ENCODE measurements around the gene PHYHD1. TPM values are rescaled to one million over a fixed set of nuclear protein-coding genes. Genes with fewer than 3 reads are reported as not detected.

The PHYHD1 gene
- total RNA-seq, 1 experiment from 2014 or later = 0.32 TPM

DNA sequence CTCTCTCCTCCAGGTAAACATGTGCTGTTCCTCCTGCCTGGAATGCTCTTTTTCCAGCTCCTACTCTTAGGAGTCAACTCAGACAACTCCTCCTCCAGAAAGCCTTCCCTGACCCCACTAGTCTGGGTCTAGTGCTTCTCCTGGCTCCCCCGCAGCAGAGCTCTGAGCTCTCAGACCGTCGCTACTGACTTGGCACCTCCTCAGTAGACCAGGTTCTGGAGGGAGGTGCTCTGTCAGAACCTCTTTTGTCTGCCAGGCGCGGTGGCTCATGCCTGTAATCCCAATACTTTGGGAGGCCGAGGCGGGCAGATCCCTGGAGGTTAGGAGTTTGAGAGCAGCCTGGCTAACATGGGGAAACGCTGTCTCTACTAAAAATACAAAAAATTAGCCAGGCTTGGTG is 35.4 kb upstream of the PHYHD1 start (continued):
- TF ChIP-seq, protein P1, sequence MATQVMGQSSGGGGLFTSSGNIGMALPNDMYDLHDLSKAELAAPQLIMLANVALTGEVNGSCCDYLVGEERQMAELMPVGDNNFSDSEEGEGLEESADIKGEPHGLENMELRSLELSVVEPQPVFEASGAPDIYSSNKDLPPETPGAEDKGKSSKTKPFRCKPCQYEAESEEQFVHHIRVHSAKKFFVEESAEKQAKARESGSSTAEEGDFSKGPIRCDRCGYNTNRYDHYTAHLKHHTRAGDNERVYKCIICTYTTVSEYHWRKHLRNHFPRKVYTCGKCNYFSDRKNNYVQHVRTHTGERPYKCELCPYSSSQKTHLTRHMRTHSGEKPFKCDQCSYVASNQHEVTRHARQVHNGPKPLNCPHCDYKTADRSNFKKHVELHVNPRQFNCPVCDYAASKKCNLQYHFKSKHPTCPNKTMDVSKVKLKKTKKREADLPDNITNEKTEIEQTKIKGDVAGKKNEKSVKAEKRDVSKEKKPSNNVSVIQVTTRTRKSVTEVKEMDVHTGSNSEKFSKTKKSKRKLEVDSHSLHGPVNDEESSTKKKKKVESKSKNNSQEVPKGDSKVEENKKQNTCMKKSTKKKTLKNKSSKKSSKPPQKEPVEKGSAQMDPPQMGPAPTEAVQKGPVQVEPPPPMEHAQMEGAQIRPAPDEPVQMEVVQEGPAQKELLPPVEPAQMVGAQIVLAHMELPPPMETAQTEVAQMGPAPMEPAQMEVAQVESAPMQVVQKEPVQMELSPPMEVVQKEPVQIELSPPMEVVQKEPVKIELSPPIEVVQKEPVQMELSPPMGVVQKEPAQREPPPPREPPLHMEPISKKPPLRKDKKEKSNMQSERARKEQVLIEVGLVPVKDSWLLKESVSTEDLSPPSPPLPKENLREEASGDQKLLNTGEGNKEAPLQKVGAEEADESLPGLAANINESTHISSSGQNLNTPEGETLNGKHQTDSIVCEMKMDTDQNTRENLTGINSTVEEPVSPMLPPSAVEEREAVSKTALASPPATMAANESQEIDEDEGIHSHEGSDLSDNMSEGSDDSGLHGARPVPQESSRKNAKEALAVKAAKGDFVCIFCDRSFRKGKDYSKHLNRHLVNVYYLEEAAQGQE (IDR thresholded peaks at IDR 0.05; ENCODE audit: low read depth) = no peak
- no peak for TF ChIP-seq CEBPB (IDR thresholded peaks at IDR 0.05; ENCODE audit: low read depth)
- TF ChIP-seq POLR2A (IDR thresholded peaks at IDR 0.05; ENCODE audit: borderline replicate concordance, extremely low read depth, insufficient read depth, insufficient read length) = no peak
- no peak for TF ChIP-seq EZH2 (IDR thresholded peaks at IDR 0.05)
- no peak for TF ChIP-seq CBX3 (IDR thresholded peaks at IDR 0.05; ENCODE audit: low read depth)
- no peak for TF ChIP-seq ATF3 (IDR thresholded peaks at IDR 0.05)

DNA sequence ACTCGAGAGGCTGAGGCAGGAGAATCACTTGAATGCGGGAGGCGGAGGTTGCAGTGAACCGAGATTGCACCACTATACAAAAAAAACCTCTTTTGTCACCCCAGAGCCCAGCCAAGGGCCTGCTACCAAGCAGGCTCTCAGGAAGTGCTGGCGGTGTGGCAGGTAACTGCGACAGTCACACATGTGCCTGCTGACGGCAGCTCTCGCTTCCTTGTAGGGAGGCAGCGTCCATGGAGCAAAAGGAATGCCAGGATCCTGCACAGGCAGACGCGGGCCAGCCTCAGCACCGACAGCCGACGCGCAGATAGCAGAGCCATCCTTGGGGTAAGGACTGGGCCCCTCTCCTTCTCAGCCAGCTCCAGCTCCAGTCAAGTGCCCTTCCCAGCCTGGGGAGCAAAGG is 35.0 kb upstream of the PHYHD1 start:
- no peak overlapping the region for H2AFZ ChIP-seq (ENCODE audit: low read depth, low read length, poor library complexity, severe bottlenecking)
- CTCF ChIA-PET = no interaction called here
- RAD21 ChIA-PET (ENCODE audit: low non-redundant PET in 1 of 2, low total read pairs in 2 of 2, uncharacterized antibody in 2 of 2, unreplicated experiment in 2 of 2) = no interaction called here
- H3K4me2 ChIP-seq (ENCODE audit: low read length) = no peak overlapping the region
- ATAC-seq (no peak), DNase-seq (ENCODE audit: low read depth, low spot score) (no peak)
- BruUV-seq (replicated peaks) = no TSS peak
- peaks cover 5 to 7% of the 10 kb centered on the region in 2 experiments; a peak in 3 of 4 replicates for H3K36me3 ChIP-seq (ENCODE audit: control insufficient read depth in 1 of 2, insufficient read depth in 2 of 2, low read length in 2 of 2)
- no peak overlapping the region for H3K27ac ChIP-seq (ENCODE audit: low read depth, low read length)
- H3K9me3 ChIP-seq (ENCODE audit: control insufficient read depth in 1 of 2, insufficient read depth in 1 of 2, low read depth in 1 of 2, low read length in 2 of 2) = no peaks in the 10 kb centered on the region
- no peaks in the 10 kb centered on the region for H3K9me2 ChIP-seq (ENCODE audit: insufficient read depth)
- POLR2A ChIA-PET = no interaction called here
- H3K4me3 ChIP-seq (replicated peaks in 1 of 2; ENCODE audit: low read depth in 1 of 2, low read length in 2 of 2) = no peak overlapping the region
- no peak overlapping the region for H3K9ac ChIP-seq (ENCODE audit: low read length)
- peaks cover 3 to 10% of the 10 kb centered on the region in 2 experiments; a peak in 2 of 4 replicates for H3K4me1 ChIP-seq (ENCODE audit: control insufficient read depth in 1 of 2, insufficient read depth in 2 of 2, low read length in 2 of 2)
- TF ChIP-seq ELF1 (IDR thresholded peaks at IDR 0.05; ENCODE audit: borderline replicate concordance, low read depth) = no peak
- no peak for TF ChIP-seq RAD21 (IDR thresholded peaks at IDR 0.05; ENCODE audit: low read depth)
- TF ChIP-seq ZFX (IDR thresholded peaks at IDR 0.05) = no peak
- H4K20me1 ChIP-seq (ENCODE audit: insufficient read depth) = no peaks in the 10 kb centered on the region
- no peaks in the 10 kb centered on the region for H3K27me3 ChIP-seq (ENCODE audit: insufficient read depth, low read length)
- H3K79me2 ChIP-seq (ENCODE audit: insufficient read depth, low read length) = peaks cover 32% of the 10 kb centered on the region
- intact Hi-C loops (cut with micrococcal nuclease) = no loop called here

All from HCT116 (cell line).